Stomach (tissue), 9 donors: ENCODE measurements around the gene HSPA4. TPM values are rescaled to one million over a fixed set of nuclear protein-coding genes. Genes with fewer than 3 reads are reported as not detected.
"Not testable (repeated sequence)": the region's sequence is repeated elsewhere in the genome, so short reads cannot be mapped to it uniquely, and the experiment has no call there.

Experiments used
- DNase-seq, 2 donors: peaks; one replicate each; pipeline versions ENCODE4 v3.0.0 to v3.0.0-alpha.2; 2013 to 2019
- H3K27ac ChIP-seq, 5 donors: fragments of 200-600 bp in 4 of 5; sonication (generic) in 4 of 5; one replicate each; pipeline ENCODE4 v1.5.1; 2013 to 2019; ENCODE audit warnings: mild to moderate bottlenecking in 1 of 5, moderate library complexity in 1 of 5
- H3K27me3 ChIP-seq, 3 donors: fragments of 200-600 bp; sonication (generic); one replicate each; pipeline ENCODE4 v1.5.1; 2017 to 2019; ENCODE audit warnings: mixed run types in 1 of 3
- H3K36me3 ChIP-seq, 4 donors: fragments of 200-600 bp; sonication (generic); 1 replicate in 3 of 4; 2 replicates in 1 of 4; pipeline ENCODE4 v1.5.1; 2016 to 2019
- H3K4me1 ChIP-seq, 4 donors: fragments of 200-600 bp; sonication (generic); one replicate each; pipeline ENCODE4 v1.5.1; 2016 to 2019
- H3K4me3 ChIP-seq, 4 donors: fragments of 200-600 bp; sonication (generic) in 3 of 4; one replicate each; pipeline ENCODE4 v1.5.1; 2016 to 2019; ENCODE audit warnings: mild to moderate bottlenecking in 1 of 4
- H3K9me3 ChIP-seq, 4 donors: fragments of 200-600 bp; sonication (generic); one replicate each; pipeline ENCODE4 v1.5.1; 2016 to 2019
- EP300 ChIP-seq: sonication (generic); formaldehyde crosslinking; IDR thresholded peaks from one replicate; pipeline ENCODE4 v1.6.1; 2017; ENCODE audit warnings: antibody characterized with exemption
- POLR2A ChIP-seq, 4 donors: fragments of 450-650 bp; IDR thresholded peaks; one replicate each; pipeline ENCODE4 v1.6.1; 2016; ENCODE audit warnings: antibody characterized with exemption in 4 of 4, control low read depth in 2 of 4, mild to moderate bottlenecking in 1 of 4, moderate library complexity in 1 of 4
- POLR2AphosphoS5 ChIP-seq, 3 donors: sonication (generic); formaldehyde crosslinking; IDR thresholded peaks; one replicate each; pipeline ENCODE4 v1.6.1; 2016; ENCODE audit warnings: antibody characterized with exemption in 3 of 3
- WGBS, 5 donors: extraction: QIAGEN DNeasy Blood & Tissue Kit in 3 of 5; methylation state at CpG; one replicate each; pipeline versions ENCODE4 v1.1.5 to v1.1.7; 2013 to 2018; 5-methylcytosine and 5-hydroxymethylcytosine counted together
- intact Hi-C: fragments of 100-400 bp; cut with DNase I; formaldehyde crosslinking; loops from one replicate; pipeline ENCODE4 v1.15.1; 2023; ENCODE audit warnings: low total_unique reads
- polyA plus RNA-seq, 3 donors: library from polyadenylated mRNA; stranded (reverse); fragments of 200-250 nt; gene quantifications; one replicate each; pipeline ENCODE4 v1.2.3, GENCODE V29; 2013
- total RNA-seq, 5 donors: library from RNA; depleted of rRNA; stranded (reverse); fragments of >200 nt; gene quantifications; one replicate each; pipeline versions ENCODE4 v1.1.0 to v1.2.3, GENCODE V29; 2014 to 2016
- TF ChIP-seq, protein P1 (sequence below), 7 experiments: fragments of 450-650 bp in 4 of 7; fragments of 200-600 bp in 3 of 7; sonication (generic) in 3 of 7; IDR thresholded peaks; one replicate each; pipeline ENCODE4 v1.5.1; 2016 to 2019; ENCODE audit warnings: antibody characterized with exemption in 7 of 7, control low read depth in 2 of 7, mild to moderate bottlenecking in 1 of 7
- donor health status: healthy with polysubstance abuse.
- donor health status: Bipolar disorder and iron deficiency.
- donor health status: healthy.

HSPA4 gene
- total and polyA plus RNA-seq, 8 donors, result 21.6 to 79.1 (median 37.2) TPM

- H3K4me3 ChIP-seq, result no peak overlapping the region
- TF ChIP-seq POLR2AphosphoS5 (IDR thresholded peaks at IDR 0.05) (no peak), POLR2A (IDR thresholded peaks at IDR 0.05) (no peak), EP300 (no peak)
- TF ChIP-seq, protein P1, sequence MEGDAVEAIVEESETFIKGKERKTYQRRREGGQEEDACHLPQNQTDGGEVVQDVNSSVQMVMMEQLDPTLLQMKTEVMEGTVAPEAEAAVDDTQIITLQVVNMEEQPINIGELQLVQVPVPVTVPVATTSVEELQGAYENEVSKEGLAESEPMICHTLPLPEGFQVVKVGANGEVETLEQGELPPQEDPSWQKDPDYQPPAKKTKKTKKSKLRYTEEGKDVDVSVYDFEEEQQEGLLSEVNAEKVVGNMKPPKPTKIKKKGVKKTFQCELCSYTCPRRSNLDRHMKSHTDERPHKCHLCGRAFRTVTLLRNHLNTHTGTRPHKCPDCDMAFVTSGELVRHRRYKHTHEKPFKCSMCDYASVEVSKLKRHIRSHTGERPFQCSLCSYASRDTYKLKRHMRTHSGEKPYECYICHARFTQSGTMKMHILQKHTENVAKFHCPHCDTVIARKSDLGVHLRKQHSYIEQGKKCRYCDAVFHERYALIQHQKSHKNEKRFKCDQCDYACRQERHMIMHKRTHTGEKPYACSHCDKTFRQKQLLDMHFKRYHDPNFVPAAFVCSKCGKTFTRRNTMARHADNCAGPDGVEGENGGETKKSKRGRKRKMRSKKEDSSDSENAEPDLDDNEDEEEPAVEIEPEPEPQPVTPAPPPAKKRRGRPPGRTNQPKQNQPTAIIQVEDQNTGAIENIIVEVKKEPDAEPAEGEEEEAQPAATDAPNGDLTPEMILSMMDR (IDR thresholded peaks at IDR 0.05), result no peak
- H3K4me1 ChIP-seq, result peaks cover 0 to 15% (median 0%) of the 10 kb centered on the region in 4 donors
- intact Hi-C loops, result no loop called here
- no peak overlapping the region for H3K27ac ChIP-seq
- no peaks in the 10 kb centered on the region for H3K27me3 ChIP-seq
- H3K36me3 ChIP-seq, result peaks cover 4 to 78% (median 71%) of the 10 kb centered on the region in 4 donors
- no peak for DNase-seq
- H3K9me3 ChIP-seq, result no peaks in the 10 kb centered on the region
- WGBS, 5 donors, result 91 to 96% (median 93%) methylated on average over 7 of the region's 7 CpGs
These were observed 29.2 kb downstream of the HSPA4 start for GRCh38 chr5:133081036-133081435.

GRCh38 chr5:133081703-133082102, 29.9 kb downstream of the HSPA4 start:
- Histone ChIP-seq H3K36me3 (peaks cover 4 to 78% (median 72%) of the 10 kb centered on the region in 4 donors), H3K4me3 (no peak overlapping the region), H3K27ac (no peak overlapping the region), H3K9me3 (no peaks in the 10 kb centered on the region), H3K27me3 (no peaks in the 10 kb centered on the region), H3K4me1 (peaks cover 0 to 15% (median 0%) of the 10 kb centered on the region in 4 donors)
- intact Hi-C loops, result no loop called here
- 88 to 100% (median 98%) methylated on average over 1 of the region's 1 CpG for WGBS, 5 donors
- TF ChIP-seq, protein P1 (IDR thresholded peaks at IDR 0.05), result no peak
- TF ChIP-seq EP300, result no peak
- TF ChIP-seq POLR2AphosphoS5 (IDR thresholded peaks at IDR 0.05), result no peak
- no peak for TF ChIP-seq POLR2A (IDR thresholded peaks at IDR 0.05)
- no peak for DNase-seq

GRCh38 chr5:133082128-133082527, 30.3 kb downstream of the HSPA4 start:
- WGBS, 5 donors, result 84 to 90% (median 88%) methylated on average over 4 of the region's 4 CpGs
- no peaks in the 10 kb centered on the region for H3K27me3 ChIP-seq
- H3K27ac ChIP-seq, result no peak overlapping the region
- TF ChIP-seq POLR2A (IDR thresholded peaks at IDR 0.05) (no peak), EP300 (no peak)
- no peak for DNase-seq
- no peak overlapping the region for H3K4me3 ChIP-seq
- intact Hi-C loops, result no loop called here
- peaks cover 0 to 15% (median 0%) of the 10 kb centered on the region in 4 donors for H3K4me1 ChIP-seq
- H3K36me3 ChIP-seq, result peaks cover 4 to 77% (median 72%) of the 10 kb centered on the region in 4 donors
- H3K9me3 ChIP-seq, result no peaks in the 10 kb centered on the region

DNA sequence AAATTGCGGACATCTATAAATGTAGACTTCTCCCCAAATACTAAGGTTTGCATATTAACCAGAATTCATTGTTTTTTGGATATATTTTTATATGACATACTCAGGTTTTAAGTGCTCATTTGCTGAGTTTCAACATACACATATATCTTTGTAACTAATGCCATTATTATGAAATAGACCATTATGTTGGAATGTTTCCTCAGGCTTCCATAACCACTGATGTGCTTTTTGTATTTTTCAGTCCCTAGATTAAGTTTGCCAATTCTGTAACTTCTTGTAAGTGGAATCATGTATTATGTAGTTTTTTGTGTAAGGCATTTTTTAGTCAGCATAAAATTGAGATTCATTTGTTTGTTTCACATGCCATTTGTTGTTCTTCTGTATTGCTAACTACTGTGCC, 32.1 kb downstream of the HSPA4 start:
- H3K9me3 ChIP-seq, result no peaks in the 10 kb centered on the region
- H3K4me3 ChIP-seq, result no peak overlapping the region
- no peak for DNase-seq
- H3K27ac ChIP-seq, result no peak overlapping the region
- H3K36me3 ChIP-seq, result peaks cover 6 to 80% (median 74%) of the 10 kb centered on the region in 4 donors
- intact Hi-C loops, result no loop called here
- H3K4me1 ChIP-seq, result peaks cover 0 to 15% (median 0%) of the 10 kb centered on the region in 4 donors
- TF ChIP-seq POLR2AphosphoS5 (IDR thresholded peaks at IDR 0.05) (no peak), EP300 (no peak), POLR2A (IDR thresholded peaks at IDR 0.05) (no peak)
- TF ChIP-seq, protein P1 (IDR thresholded peaks at IDR 0.05), result no peak
- no peaks in the 10 kb centered on the region for H3K27me3 ChIP-seq
- 95 to 100% (median 97%) methylated on average over 1 of the region's 1 CpG for WGBS, 5 donors

DNA sequence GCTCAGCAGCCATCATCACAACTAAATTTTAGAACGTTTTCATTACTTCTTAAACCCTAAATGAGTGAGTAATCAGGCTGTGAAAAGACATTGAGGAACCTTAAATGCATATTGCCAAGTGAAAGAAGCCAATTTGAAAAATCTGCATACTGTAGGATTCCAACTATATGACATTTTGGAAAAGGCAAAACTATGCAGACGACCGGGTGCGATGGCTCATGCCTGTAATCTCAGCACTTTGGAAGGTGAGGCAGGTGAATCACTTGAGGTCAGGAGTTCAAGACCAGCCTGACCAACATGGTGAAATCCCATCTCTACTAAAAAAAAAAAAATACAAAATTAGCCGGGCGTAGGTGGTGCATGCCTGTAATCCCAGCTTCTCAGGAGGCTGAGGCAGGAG, 33.4 kb downstream of the HSPA4 start:
- H3K4me3 ChIP-seq, H3K4me1 ChIP-seq, H3K27me3 ChIP-seq, intact Hi-C loops, H3K27ac ChIP-seq, H3K9me3 ChIP-seq, DNase-seq: not testable (repeated sequence)
- peaks cover 18 to 90% (median 83%) of the 10 kb centered on the region in 4 donors for H3K36me3 ChIP-seq
- 95 to 99% (median 97%) methylated on average over 6 of the region's 6 CpGs for WGBS, 5 donors
